CD1c-positive myeloid dendritic cell (primary cell): ENCODE results near the gene ADAM30.

ENCODE experiments used
- DNase-seq: peaks from one replicate; pipeline ENCODE4 v3.0.0-alpha.2; 2016; ENCODE audit errors: extremely low spot score

Gene ADAM30

DNA sequence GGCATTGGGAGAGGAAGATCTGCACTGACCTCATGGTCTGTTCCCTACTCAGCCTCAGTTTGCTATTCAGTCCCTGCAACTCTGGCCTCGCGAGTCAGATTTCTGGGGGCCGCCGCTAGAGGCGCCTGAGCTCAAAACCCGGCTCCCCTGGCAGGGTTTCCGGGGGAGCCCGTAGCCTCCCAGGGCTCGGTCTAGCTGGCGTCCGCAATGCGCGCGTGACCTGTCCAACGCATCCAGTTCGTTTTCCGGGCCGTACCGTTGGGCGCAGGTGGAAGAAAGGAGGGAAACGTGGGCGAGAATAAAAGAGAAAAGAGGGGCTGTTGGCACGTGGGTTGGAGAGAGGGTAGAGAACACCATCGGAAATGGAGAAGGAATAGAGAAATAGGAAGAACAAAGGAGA, at the start of gene ADAM30:
ADAM30 (minus strand) TSS at position 213 of the 400 bp plus-strand sequence; CDS start at position 34, 179 bp downstream.
- no peak for DNase-seq

DNA sequence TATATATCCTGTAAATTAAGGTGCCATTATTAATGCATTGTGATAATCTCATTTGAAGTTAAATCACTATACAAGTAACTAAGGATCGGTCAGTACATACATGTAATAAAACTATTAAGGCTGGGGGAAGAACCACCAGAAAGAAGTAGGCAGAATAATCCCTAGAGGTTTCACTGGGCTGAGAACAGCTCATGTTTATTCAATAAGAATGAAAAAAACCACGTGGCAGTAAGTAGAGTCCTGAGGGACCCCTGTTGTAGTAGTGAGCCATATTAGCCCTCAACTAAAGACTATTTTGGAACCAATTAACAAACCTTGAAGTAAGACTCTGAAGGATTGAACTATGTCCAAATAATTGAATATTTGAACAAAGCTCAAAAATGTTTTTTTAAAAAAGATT, 46.9 kb upstream of the ADAM30 start:
- DNase-seq: no peak

DNA sequence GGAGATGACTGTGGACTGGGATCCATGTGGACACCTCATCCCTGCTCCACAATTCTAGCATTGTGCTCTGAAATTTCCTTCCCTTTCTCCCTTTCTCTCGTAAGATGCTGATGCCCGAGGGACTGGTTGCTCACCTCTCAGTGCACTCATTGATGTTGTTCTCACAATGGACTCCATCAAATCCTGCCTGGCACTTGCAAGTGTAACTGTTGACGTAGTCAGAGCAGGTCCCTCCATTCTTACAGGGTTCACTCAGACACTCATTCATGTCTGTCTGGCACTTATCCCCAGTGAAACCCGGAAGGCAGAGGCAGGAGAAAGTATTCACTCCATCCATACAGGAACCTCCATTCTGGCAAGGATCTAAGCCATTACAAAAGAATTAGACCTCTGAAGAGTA, 45.1 kb upstream of the ADAM30 start:
- no peak for DNase-seq

DNA sequence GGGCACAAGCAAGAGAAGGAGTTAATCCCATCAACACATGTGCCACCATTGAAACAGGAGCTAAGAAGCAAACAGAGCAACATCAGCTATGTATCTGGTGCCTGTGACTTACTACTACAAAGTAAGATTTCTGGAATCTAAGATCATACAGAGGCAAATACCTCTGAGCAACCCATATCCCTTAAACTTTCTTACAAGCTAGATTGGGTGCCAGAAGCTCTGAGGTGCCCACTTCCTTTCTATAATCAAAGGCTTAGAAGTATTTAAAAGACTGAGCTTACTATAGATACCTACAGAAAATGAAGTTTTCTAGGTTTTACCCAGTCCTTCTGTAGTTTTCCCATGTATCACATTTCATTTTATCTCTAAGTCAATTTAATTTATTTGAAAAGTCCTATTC, 44.4 kb upstream of the ADAM30 start:
- DNase-seq: no peak

- DNase-seq: no peak
Measured at GRCh38 chr1:119937198-119937597, 40.9 kb upstream of the ADAM30 start.

DNA sequence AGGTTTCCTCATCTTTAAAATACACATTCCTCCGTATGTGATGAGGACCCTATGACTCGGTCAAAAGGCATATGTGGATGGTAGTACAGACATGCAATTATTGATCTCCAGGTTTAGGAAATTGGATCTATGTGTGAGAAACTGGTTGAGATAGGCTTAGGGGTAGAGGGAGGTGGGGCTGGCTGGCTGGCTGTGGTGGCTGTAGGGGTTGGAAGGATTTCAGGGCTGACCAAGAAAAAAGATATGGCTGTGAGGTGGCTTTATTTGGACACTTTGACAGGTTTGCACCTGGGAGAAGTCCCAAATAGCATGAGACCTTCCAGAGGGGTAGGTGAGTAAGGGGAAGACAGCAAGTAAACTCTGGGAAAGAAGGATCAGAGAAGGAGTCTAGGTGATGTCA, 39.6 kb upstream of the ADAM30 start:
- no peak for DNase-seq

GRCh38 chr1:119935373-119935772, 39.1 kb upstream of the ADAM30 start:
- no peak for DNase-seq

GRCh38 chr1:119933397-119933796, 37.1 kb upstream of the ADAM30 start:
- DNase-seq: no peak

DNA sequence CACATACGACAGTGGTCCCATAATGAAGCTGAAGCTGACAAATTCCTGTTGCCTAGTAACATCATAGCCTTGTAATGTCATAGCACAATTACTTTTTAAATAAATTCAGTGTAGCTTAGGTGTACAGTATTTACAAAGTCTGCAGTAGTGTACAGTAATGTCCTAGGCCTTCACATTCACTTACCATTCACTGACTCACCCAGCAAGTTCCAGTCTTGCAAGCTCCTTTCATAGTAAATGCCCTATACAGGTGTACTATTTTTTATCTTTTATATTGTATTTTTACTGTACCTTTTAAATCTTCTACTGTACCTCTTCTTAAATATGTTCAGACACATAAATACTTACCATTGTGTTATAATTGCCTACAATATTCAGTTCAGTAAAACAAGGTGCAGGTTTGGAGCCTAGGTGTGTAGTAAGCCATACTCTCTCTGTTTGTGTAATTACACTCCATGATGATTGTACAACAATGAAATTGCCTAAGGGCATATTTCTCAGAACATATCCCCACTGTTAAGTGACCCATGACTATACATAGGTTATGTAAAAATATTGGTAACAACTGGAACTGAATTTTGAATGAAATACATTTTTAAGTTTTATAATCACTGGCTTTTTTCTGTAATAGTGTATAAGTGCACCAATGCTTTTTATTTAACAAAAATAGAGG, 33.5 kb upstream of the ADAM30 start:
- DNase-seq: no peak

DNA sequence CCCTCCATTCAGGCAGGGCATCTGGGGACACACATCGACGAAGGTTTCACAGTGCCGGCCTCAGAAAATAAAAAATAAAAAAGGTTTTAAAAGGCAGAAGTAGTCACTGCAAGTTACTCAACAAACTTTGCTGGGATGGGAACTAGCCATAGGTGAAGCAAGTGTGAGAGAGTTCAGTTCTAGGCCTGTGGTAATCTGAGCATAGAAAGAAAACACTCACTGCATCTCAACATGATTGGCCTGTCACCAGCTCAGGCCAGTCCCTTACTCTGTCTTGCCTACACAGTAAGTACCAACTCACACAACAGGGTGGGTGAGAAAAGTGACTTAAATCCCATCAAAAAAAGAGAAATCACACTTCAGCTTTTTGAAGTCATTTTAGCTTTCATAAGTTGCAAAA, 30.2 kb upstream of the ADAM30 start:
- DNase-seq: no peak

DNA sequence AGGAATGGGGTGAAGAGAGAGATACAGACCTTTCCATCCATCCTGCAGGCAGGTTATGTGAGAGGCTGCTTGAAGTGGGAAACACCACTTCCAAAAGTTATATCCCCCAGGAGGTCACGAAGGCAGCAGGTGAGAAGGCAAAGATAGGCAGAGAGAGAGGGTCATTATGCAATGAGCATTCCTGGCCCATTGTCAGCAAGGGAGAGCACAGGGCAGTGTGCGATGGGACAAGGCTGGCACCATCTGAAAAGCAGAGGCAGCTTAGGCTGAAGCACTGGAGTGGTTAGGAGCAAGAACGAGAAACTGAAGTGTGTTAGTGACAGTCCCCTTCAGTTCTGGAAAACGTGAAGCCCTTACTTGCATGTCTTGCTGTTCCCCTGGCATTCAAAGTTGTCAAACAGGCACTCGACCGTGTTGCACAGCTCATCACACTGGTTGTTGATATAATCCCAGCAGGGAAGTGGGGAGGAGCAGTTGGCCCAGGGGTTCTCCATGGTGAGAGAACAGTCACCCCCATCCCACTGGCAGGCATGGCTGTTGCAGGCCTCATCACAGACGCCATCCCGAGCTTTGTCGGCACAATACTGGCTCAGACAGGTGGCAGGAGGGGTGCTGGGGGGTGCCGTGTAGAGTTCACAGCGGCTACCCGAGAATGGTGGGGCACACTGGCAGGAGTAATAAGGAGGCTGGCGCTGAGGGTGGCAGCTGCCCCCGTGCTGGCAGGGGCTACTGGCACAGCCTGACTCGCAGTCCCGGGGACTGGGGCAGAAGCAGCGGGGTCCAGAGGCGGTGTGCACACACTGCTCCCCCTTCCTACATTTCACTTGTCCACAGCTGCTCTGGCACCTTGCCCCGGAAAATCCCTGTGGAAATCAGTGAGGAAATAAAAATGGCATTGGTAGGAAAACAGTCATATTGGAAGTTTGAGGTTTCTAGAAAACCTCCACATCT, 28.9 kb upstream of the ADAM30 start:
- no peak for DNase-seq

DNA sequence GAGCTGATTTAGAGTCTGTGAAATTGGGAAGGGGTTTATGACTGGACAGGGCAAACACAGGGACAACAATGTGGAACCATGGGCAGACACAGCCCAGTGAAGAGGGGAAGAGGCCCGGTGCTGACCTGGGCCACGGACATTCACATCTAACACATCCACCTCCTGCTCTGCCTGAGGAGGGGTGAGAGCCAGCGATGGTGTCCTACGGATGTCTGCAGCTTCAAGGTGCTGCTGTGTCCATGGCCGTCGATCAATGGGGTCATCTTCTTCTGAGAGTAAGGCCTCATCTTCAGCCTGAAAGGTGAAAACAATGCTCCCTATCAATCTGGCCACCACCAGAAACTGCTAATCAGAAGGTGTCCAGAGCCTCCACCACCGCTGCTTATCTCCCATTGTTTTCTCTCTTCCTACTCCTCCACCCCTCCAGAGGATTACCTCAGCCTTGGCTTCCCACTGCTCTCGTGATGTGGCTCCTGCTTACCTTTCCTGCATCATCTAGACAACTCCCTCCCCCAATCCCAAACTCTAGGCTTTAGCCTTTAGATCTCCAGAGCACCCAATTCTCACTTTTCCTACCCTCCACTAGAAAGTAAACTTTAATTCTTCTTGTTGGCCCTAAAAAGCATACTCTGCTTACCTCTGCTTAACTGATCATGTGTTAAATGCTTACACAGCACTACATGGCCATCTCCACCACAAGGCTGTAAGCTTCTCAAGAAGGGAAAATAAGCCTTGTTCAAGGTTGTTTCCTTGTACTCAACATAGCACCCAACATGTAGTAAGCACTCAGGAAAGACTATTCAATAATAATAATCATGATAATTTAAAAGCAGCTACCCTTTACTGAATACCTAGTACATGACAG, 24.0 kb upstream of the ADAM30 start:
- DNase-seq: no peak

DNA sequence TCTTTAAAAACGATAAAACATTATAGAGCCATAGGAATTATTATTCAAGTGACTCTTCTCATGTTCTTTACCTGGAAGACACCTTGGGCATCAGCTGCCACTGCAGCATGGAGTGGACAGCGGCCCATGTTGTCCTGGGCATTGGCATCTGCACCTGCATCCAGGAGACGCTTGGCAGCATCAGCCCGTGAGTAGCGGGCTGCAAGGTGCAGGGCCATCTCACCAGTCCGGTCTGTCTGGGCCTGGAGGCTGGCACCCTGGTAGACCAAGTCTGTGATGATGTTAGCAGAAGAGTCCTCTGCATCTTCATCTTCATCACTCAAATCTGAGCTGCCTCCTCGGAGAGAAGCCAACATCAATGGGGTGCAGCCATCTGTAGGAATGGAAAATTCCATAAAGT, 22.9 kb upstream of the ADAM30 start:
- no peak for DNase-seq

GRCh38 chr1:119918301-119918700, 22.0 kb upstream of the ADAM30 start:
- no peak for DNase-seq

DNA sequence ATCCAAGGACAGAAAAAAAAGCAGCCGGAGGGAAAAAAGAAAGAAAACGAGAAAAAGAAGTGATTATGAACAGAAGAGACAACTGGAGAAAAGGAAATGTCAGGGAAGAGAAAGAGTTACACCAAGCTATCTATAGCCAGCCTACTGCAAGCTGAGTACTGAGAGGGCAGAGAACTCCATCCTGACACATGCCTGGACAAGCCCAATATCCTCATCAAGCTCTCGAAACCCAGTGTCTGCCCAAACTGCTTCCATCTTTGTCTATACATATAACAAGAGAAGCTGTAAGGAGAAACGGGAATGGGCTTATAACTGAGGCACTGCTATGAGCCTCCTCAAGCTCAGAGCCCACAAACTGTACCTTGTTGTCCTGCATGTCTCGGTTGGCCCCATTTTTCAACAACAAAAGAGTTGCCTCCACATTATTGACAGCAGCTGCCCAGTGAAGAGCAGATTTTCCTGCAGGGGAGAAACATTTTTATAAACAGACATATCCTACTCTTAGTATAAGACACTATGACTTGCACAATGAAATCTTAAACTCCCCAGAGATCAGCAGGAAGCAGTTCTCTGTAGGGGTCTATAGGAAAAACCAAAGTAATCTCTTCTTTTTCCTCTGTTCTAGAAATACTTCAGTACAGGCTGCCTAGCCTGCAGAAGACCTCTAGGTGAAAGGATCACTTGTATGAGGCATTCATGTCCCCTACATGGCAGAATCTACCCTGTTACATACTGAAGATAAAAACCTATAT, 21.2 kb upstream of the ADAM30 start:
- no peak for DNase-seq

GRCh38 chr1:119915517-119915916, 19.2 kb upstream of the ADAM30 start:
- no peak for DNase-seq

GRCh38 chr1:119914071-119914470, 17.8 kb upstream of the ADAM30 start:
- DNase-seq: no peak

GRCh38 chr1:119912963-119913362, 16.6 kb upstream of the ADAM30 start:
- no peak for DNase-seq

- DNase-seq: no peak
Measured at GRCh38 chr1:119911775-119912174, 15.5 kb upstream of the ADAM30 start.

DNA sequence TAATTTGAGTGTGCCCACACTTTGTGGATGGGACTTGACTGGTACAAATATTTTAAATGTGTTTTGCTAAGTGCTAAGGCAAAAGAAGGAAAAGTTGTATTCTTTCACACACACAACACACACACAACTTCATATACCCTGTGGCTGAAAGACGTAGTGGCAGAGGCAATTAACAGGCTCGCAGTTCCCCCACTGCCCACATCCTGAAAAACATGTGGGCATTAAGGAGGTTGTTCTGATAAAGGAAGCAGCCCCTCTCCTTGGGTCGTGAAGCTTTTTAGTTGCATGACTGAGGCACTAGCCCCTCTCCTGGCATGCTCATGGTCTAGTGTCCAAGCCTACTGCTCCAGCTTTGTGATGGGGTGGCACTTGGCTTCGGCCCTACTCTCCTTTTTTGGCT, 14.3 kb upstream of the ADAM30 start:
- DNase-seq: no peak

DNA sequence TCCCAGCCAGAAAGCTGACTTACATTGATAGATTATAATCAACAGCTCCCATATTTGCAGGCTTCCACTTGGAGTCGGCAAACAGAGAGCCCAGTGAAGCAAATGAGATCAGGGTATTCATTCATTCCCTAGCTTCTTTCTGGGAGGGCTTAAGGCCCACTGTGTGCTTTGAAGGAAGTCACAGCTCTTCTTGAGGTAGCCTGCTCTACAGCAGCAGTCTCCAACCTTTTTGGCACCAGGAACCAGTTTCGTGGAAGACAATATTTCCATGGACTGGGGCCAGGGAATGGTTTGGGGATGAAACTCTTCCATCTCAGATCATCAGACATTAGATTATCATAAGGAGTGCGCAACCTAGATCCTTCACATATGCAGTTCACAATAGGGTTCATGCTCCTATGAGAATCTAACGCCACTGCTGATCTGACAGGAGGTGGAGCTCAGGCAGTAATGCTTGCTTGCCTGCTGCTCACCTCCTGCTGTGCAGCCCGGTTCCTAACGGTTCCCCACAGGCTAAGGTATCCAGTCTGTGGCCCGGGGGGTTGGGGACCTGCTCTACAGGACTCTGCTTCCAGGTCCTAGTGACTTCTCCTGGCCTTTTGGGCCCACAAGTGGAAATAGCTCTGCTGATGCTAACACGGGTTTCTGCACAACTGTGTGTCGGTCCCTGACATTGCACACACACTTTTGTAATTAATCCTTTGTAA, 13.7 kb upstream of the ADAM30 start:
- DNase-seq: no peak
